Thymus (tissue), 11 donors: ENCODE results near the gene UBE3C. TPM values are rescaled to one million over a fixed set of nuclear protein-coding genes. Genes with fewer than 3 reads are reported as not detected.
"Not testable (repeated sequence)": the region's sequence is repeated elsewhere in the genome, so short reads cannot be mapped to it uniquely, and the experiment has no call there.

Experiments
- DNase-seq, 9 donors: peaks; one replicate each; pipeline ENCODE4 v3.0.0-alpha.2; 2013; ENCODE audit warnings: low spot score in 9 of 9, low read depth in 6 of 9, missing footprints in 1 of 9
- H3K27ac ChIP-seq, 2 donors: one replicate each; pipeline ENCODE4 v1.5.1; 2013; ENCODE audit warnings: control low read depth in 1 of 2, low read depth in 1 of 2, low read length in 1 of 2, mild to moderate bottlenecking in 1 of 2, moderate library complexity in 1 of 2
- H3K27me3 ChIP-seq, 2 donors: one replicate each; pipeline ENCODE4 v1.5.1; 2013; ENCODE audit warnings: low read length in 1 of 2; ENCODE audit not compliant: control insufficient read depth in 2 of 2, insufficient read depth in 1 of 2
- H3K36me3 ChIP-seq, 2 donors: one replicate each; pipeline ENCODE4 v1.5.1; 2013; ENCODE audit warnings: low read length in 1 of 2, mild to moderate bottlenecking in 1 of 2, moderate library complexity in 1 of 2; ENCODE audit not compliant: control insufficient read depth in 2 of 2, insufficient read depth in 2 of 2
- H3K4me1 ChIP-seq, 2 donors: one replicate each; pipeline ENCODE4 v1.5.1; 2013; ENCODE audit warnings: low read length in 2 of 2; ENCODE audit not compliant: control insufficient read depth in 2 of 2, insufficient read depth in 2 of 2
- H3K4me3 ChIP-seq, 2 donors: one replicate each; pipeline ENCODE4 v1.5.1; 2013; ENCODE audit warnings: low read length in 2 of 2, control low read depth in 1 of 2, mild to moderate bottlenecking in 1 of 2
- H3K9me3 ChIP-seq, 2 donors: one replicate each; pipeline ENCODE4 v1.5.1; 2013; ENCODE audit warnings: low read length in 1 of 2, mild to moderate bottlenecking in 1 of 2; ENCODE audit not compliant: control insufficient read depth in 2 of 2, insufficient read depth in 1 of 2
- WGBS: extraction: QIAGEN DNeasy Blood & Tissue Kit; methylation state at CpG from one replicate; pipeline ENCODE4 v1.1.7; 2013; 5-methylcytosine and 5-hydroxymethylcytosine counted together
- polyA plus RNA-seq: library from polyadenylated mRNA; stranded (reverse); fragments of 200-250 nt; gene quantifications from one replicate; pipeline ENCODE4 v1.2.3, GENCODE V29; 2013
- total RNA-seq: library from RNA; stranded (reverse); fragments of 120-200 nt; gene quantifications from one replicate; pipeline ENCODE4 v1.2.4, GENCODE V29; 2013
- donor health status: healthy.

The UBE3C gene
- total and polyA plus RNA-seq, 2 donors, result 19.6 to 25.6 TPM

- no peak overlapping the region for H3K4me3 ChIP-seq
- H3K4me1 ChIP-seq, result no peaks in the 10 kb centered on the region
- H3K27ac ChIP-seq, result no peak overlapping the region
- DNase-seq, result no peak
- H3K9me3 ChIP-seq, result no peaks in the 10 kb centered on the region
- no peaks in the 10 kb centered on the region for H3K36me3 ChIP-seq
- H3K27me3 ChIP-seq, result peaks cover 0 to 11% of the 10 kb centered on the region in 2 donors
- WGBS, result 92% methylated on average over 26 of the region's 26 CpGs
These were observed 13.1 kb upstream of the UBE3C start for GRCh38 chr7:157125376-157126223.

DNA sequence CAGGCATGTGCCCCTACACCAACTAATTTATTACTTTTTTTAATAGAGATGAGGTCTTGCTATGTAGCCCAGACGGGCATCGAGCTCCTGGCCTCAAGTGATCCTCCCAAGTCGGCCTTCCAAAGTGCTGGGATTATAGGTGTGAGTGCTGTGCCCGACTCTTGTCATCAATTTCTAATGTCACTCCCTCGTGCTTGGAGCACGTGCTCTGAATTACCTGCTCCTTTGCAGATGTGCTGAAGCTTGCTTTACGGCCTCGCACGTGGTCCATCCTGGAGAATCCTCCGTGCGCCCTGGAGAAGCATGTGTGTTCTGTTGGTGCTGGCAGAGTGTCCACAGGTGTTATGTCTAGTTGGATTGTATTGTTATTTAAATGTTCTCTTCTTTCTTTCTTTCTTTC is 11.8 kb upstream of the UBE3C start:
- Histone ChIP-seq H3K4me1 (no peaks in the 10 kb centered on the region), H3K9me3 (no peaks in the 10 kb centered on the region), H3K4me3 (no peak overlapping the region), H3K27me3 (peaks cover 0 to 14% of the 10 kb centered on the region in 2 donors), H3K36me3 (no peaks in the 10 kb centered on the region), H3K27ac (no peak overlapping the region)
- 95% methylated on average over 11 of the region's 11 CpGs for WGBS
- DNase-seq, result no peak

- peaks cover 0 to 14% of the 10 kb centered on the region in 2 donors for H3K27me3 ChIP-seq
- DNase-seq, result no peak
- no peaks in the 10 kb centered on the region for H3K9me3 ChIP-seq
- H3K4me3 ChIP-seq, result no peak overlapping the region
- no peaks in the 10 kb centered on the region for H3K4me1 ChIP-seq
- H3K36me3 ChIP-seq, result no peaks in the 10 kb centered on the region
- H3K27ac ChIP-seq, result no peak overlapping the region
- 90% methylated on average over 10 of the region's 10 CpGs for WGBS
These were observed 9.5 kb upstream of the UBE3C start for GRCh38 chr7:157129200-157129599.

DNA sequence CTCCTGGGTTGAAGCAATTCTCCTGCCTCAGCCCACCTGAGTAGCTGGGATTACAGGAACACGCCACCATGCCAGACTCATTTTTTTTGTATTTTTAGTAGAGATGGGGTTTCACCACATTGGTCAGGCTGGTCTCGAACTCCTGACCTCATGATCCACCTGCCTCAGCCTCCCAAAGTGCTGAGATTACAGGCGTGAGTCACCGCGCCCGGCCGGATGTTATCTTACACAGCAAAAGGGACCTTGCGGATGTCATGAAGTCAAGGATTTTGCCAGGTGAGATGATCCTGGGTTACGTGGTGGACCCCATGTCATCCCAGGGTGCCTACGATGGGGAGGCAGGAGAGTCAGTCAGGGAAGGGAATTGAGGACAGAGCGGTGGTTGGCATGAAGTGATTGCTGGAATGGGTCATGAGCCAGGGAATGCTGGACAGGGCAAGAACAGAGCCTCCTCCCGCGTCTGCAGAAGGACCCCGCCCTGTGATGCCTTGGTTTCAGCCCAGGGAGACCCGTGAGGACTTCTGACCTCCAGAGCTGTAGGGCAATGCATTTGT is 8.7 kb upstream of the UBE3C start:
- H3K27me3 ChIP-seq, result peaks cover 0 to 14% of the 10 kb centered on the region in 2 donors
- DNase-seq, result no peak
- no peaks in the 10 kb centered on the region for H3K4me1 ChIP-seq
- WGBS, result 92% methylated on average over 15 of the region's 15 CpGs
- no peaks in the 10 kb centered on the region for H3K9me3 ChIP-seq
- H3K36me3 ChIP-seq, result no peaks in the 10 kb centered on the region
- H3K4me3 ChIP-seq, result no peak overlapping the region
- H3K27ac ChIP-seq, result no peak overlapping the region

DNA sequence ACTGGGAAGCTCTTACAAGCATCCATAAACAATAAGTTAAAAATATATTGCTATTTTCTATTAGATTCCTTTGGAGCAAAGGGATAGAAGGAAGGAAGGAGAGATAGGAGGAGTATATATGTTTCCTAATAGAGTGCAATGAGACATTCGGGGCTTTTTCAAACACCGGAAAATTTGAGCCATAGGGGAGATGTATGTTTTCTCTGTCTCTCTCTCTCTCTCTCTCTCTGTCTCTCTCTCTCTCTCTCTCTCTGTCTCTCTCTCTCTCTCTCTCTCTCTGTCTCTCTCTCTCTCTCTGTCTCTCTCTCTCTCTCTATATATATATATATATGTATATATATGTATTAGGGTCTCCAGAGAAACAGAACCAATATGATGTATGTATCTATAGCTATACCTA is 7.9 kb upstream of the UBE3C start:
- H3K36me3 ChIP-seq, H3K4me3 ChIP-seq, H3K9me3 ChIP-seq, H3K4me1 ChIP-seq, H3K27me3 ChIP-seq, H3K27ac ChIP-seq, DNase-seq: not testable (repeated sequence)
- 94% methylated on average over 2 of the region's 2 CpGs for WGBS

DNA sequence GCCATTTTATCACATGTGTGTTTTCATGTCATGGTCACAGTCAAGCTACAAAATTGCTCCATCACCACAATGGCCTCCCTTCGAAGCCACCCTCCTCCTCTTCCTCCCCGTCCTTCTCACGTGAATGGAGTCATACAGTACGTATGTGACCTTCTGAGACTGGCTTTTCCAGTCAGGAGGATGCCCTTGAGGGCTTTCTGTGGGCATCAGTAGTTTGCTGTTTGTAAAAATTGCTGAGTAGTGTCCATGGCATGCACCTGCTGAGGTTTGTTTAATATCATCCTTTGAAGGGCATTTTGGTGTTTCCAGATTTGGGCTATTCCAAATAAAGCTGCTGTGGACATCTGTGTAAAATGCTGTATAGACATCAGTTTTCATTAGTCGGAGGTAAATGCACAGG is 5.9 kb upstream of the UBE3C start:
- H3K27me3 ChIP-seq, result peaks cover 0 to 8% of the 10 kb centered on the region in 2 donors
- 93% methylated on average over 5 of the region's 5 CpGs for WGBS

GRCh38 chr7:157133304-157133703 is 5.4 kb upstream of the UBE3C start:
- DNase-seq, result no peak
- no peaks in the 10 kb centered on the region for H3K9me3 ChIP-seq
- H3K36me3 ChIP-seq, result no peaks in the 10 kb centered on the region
- no peak overlapping the region for H3K27ac ChIP-seq
- H3K4me3 ChIP-seq, result no peak overlapping the region
- H3K27me3 ChIP-seq, result peaks cover 0 to 8% of the 10 kb centered on the region in 2 donors
- no peaks in the 10 kb centered on the region for H3K4me1 ChIP-seq
- 97% methylated on average over 2 of the region's 2 CpGs for WGBS

More for the DNA sequence above, 5.9 kb upstream of the UBE3C start:
- no peak for DNase-seq
- H3K4me1 ChIP-seq, result no peaks in the 10 kb centered on the region
- H3K4me3 ChIP-seq, result no peak overlapping the region
- H3K27ac ChIP-seq, result no peak overlapping the region
- no peaks in the 10 kb centered on the region for H3K9me3 ChIP-seq
- no peaks in the 10 kb centered on the region for H3K36me3 ChIP-seq

GRCh38 chr7:157136372-157136771 is 2.4 kb upstream of the UBE3C start:
- H3K27me3 ChIP-seq, result peaks cover 0 to 3% of the 10 kb centered on the region in 2 donors
- no peaks in the 10 kb centered on the region for H3K9me3 ChIP-seq
- no peak overlapping the region for H3K27ac ChIP-seq
- H3K4me1 ChIP-seq, result peaks cover 14 to 20% of the 10 kb centered on the region in 2 donors
- 40% methylated on average over 4 of the region's 4 CpGs for WGBS
- peaks cover 2 to 5% of the 10 kb centered on the region in 2 donors for H3K36me3 ChIP-seq
- DNase-seq, result no peak
- H3K4me3 ChIP-seq, result no peak overlapping the region

- Histone ChIP-seq H3K36me3 (peaks cover 11 to 18% of the 10 kb centered on the region in 2 donors), H3K27me3 (no peaks in the 10 kb centered on the region), H3K27ac (peak overlapping the region; percentile 92 to 93), H3K4me1 (peaks cover 14 to 20% of the 10 kb centered on the region in 2 donors), H3K4me3 (peak overlapping the region; percentile 51 to 85), H3K9me3 (no peaks in the 10 kb centered on the region)
- DNase-seq, result no peak
- 61% methylated on average over 5 of the region's 5 CpGs for WGBS
These were observed 664 bp upstream of the UBE3C start for GRCh38 chr7:157138101-157138423.
